ENCODE measurements around the gene BABAM2. TPM values are rescaled to one million over a fixed set of nuclear protein-coding genes. Genes with fewer than 3 reads are reported as not detected.

The BABAM2 gene
- total RNA-seq, 4 donors from 2014 or later, result 33.2 to 70.3 (median 38.6) TPM

- Histone ChIP-seq H3K4me3 (replicated peaks in 1 of 3) (no peak overlapping the region), H3K27me3 (no peaks in the 10 kb centered on the region), H3K9me3 (no peaks in the 10 kb centered on the region), H3K36me3 (peaks cover 0 to under 1% of the 10 kb centered on the region in 2 donors), H3K4me1 (peaks cover 0 to 6% of the 10 kb centered on the region in 2 donors), H3K27ac (no peak overlapping the region)
- WGBS, 2 donors, result 92 to 93% methylated on average over 1 of the region's 1 CpG
- intact Hi-C loops (cut with DNase I), result no loop called here
- no peak for DNase-seq
- TF ChIP-seq CTCF (IDR thresholded peaks at IDR 0.05), result no peak
- no peak for TF ChIP-seq POLR2A (IDR thresholded peaks at IDR 0.05)
Observed at GRCh38 chr2:27902098-27902497, 11.6 kb downstream of the BABAM2 start.

- Histone ChIP-seq H3K4me3 (replicated peaks in 1 of 3) (no peak overlapping the region), H3K9me3 (no peaks in the 10 kb centered on the region), H3K36me3 (no peaks in the 10 kb centered on the region), H3K27me3 (no peaks in the 10 kb centered on the region), H3K27ac (no peak overlapping the region), H3K4me1 (peaks cover 0 to 6% of the 10 kb centered on the region in 2 donors)
- 85 to 89% methylated on average over 2 of the region's 2 CpGs for WGBS, 2 donors
- TF ChIP-seq CTCF (IDR thresholded peaks at IDR 0.05) (no peak), POLR2A (IDR thresholded peaks at IDR 0.05) (no peak)
- intact Hi-C loops (cut with DNase I), result no loop called here
- no peak for DNase-seq
Observed at GRCh38 chr2:27903018-27903417, 12.5 kb downstream of the BABAM2 start.

- no peak for TF ChIP-seq CTCF (IDR thresholded peaks at IDR 0.05)
- TF ChIP-seq POLR2A (IDR thresholded peaks at IDR 0.05), result no peak
- DNase-seq, result no peak
- Histone ChIP-seq H3K9me3 (no peaks in the 10 kb centered on the region), H3K4me1 (peaks cover 0 to 6% of the 10 kb centered on the region in 2 donors), H3K27me3 (no peaks in the 10 kb centered on the region), H3K27ac (no peak overlapping the region), H3K4me3 (replicated peaks in 1 of 3) (no peak overlapping the region), H3K36me3 (no peaks in the 10 kb centered on the region)
- intact Hi-C loops (cut with DNase I), result no loop called here
- WGBS, 2 donors, result 96 to 97% methylated on average over 10 of the region's 10 CpGs
Observed at GRCh38 chr2:27903649-27904404, 13.3 kb downstream of the BABAM2 start.

GRCh38 chr2:27904405-27904665 lies 13.8 kb downstream of the BABAM2 start:
- peaks cover 0 to 6% of the 10 kb centered on the region in 2 donors for H3K4me1 ChIP-seq
- TF ChIP-seq CTCF (IDR thresholded peaks at IDR 0.05) (no peak), POLR2A (IDR thresholded peaks at IDR 0.05) (no peak)
- 85% methylated on average over 1 of the region's 1 CpG for WGBS, 2 donors
- H3K4me3 ChIP-seq (replicated peaks in 1 of 3), result no peak overlapping the region
- H3K27me3 ChIP-seq, result no peaks in the 10 kb centered on the region
- no peak overlapping the region for H3K27ac ChIP-seq
- no peaks in the 10 kb centered on the region for H3K9me3 ChIP-seq
- no peaks in the 10 kb centered on the region for H3K36me3 ChIP-seq
- DNase-seq, result no peak
- intact Hi-C loops (cut with DNase I), result no loop called here

- intact Hi-C loops (cut with DNase I), result no loop called here
- Histone ChIP-seq H3K9me3 (no peaks in the 10 kb centered on the region), H3K27me3 (no peaks in the 10 kb centered on the region), H3K4me3 (replicated peaks in 1 of 3) (no peak overlapping the region), H3K4me1 (peaks cover 0 to 6% of the 10 kb centered on the region in 2 donors), H3K27ac (no peak overlapping the region), H3K36me3 (no peaks in the 10 kb centered on the region)
- TF ChIP-seq POLR2A (IDR thresholded peaks at IDR 0.05) (no peak), CTCF (IDR thresholded peaks at IDR 0.05) (no peak)
- no peak for DNase-seq
- WGBS, 2 donors, result 85 to 95% methylated on average over 1 of the region's 1 CpG
Observed at GRCh38 chr2:27906074-27906473, 15.5 kb downstream of the BABAM2 start.

Measured in thyroid gland (tissue), 4 donors.